Liver (tissue), 3 donors: Measurements from ENCODE around the gene SOX4.

Experiments
- CTCF ChIP-seq: fragments of 150-350 bp; IDR thresholded peaks from 2 replicates; pipeline ENCODE4 v1.5.1; 2017; ENCODE audit warnings: improper control_type of control experiment, low read depth, low read length; ENCODE audit not compliant: missing input control
- EGR1 ChIP-seq, 2 donors: IDR thresholded peaks; 2 replicates each; pipeline ENCODE4 v1.6.1; 2016 to 2018; ENCODE audit warnings: antibody characterized with exemption in 2 of 2, low read depth in 2 of 2
- FOXA1 ChIP-seq: IDR thresholded peaks from 2 replicates; pipeline ENCODE4 v1.6.1; 2016; ENCODE audit warnings: antibody characterized with exemption
- GABPA ChIP-seq, 2 donors: IDR thresholded peaks in 1 of 2; conservative IDR thresholded peaks in 1 of 2; 2 replicates each; pipeline ENCODE4 v1.6.1; 2016; ENCODE audit warnings: antibody characterized with exemption in 2 of 2, mild to moderate bottlenecking in 1 of 2, moderate library complexity in 1 of 2
- RAD21 ChIP-seq, 2 donors: IDR thresholded peaks; 2 replicates each; pipeline ENCODE4 v1.6.1; 2016; ENCODE audit warnings: antibody characterized with exemption in 2 of 2, mild to moderate bottlenecking in 2 of 2
- REST ChIP-seq: IDR thresholded peaks from 2 replicates; pipeline ENCODE4 v1.6.1; 2016; ENCODE audit warnings: antibody characterized with exemption, mild to moderate bottlenecking
- RXRA ChIP-seq, 2 donors: IDR thresholded peaks; 2 replicates each; pipeline ENCODE4 v1.6.1; 2017 to 2018; ENCODE audit warnings: antibody characterized with exemption in 2 of 2, mild to moderate bottlenecking in 1 of 2
- SP1 ChIP-seq: IDR thresholded peaks from 2 replicates; pipeline ENCODE4 v1.6.1; 2018; ENCODE audit warnings: antibody characterized with exemption, mild to moderate bottlenecking
- TAF1 ChIP-seq: conservative IDR thresholded peaks from 2 replicates; pipeline ENCODE4 v1.6.1; 2016; ENCODE audit warnings: antibody characterized with exemption, mild to moderate bottlenecking
- YY1 ChIP-seq: IDR thresholded peaks from 2 replicates; pipeline ENCODE4 v1.6.1; 2016; ENCODE audit warnings: antibody characterized with exemption, mild to moderate bottlenecking
- TF ChIP-seq, protein P1 (sequence below): IDR thresholded peaks from 2 replicates; pipeline ENCODE4 v1.6.1; 2016; ENCODE audit warnings: antibody characterized with exemption
- TF ChIP-seq, protein P2 (sequence below): IDR thresholded peaks from 2 replicates; pipeline ENCODE4 v1.6.1; 2016; ENCODE audit warnings: antibody characterized with exemption
- donor health status: healthy.
- donor health status: healthy.

GRCh38 chr6:21591446-21591845 lies 2.1 kb upstream of the SOX4 start:
- TF ChIP-seq EGR1 (IDR thresholded peaks at IDR 0.05; ENCODE audit: low read depth in 2 of 2) (no peak), CTCF (no peak), YY1 (no peak), GABPA (IDR thresholded peaks at IDR 0.05 in 1 of 2, conservative IDR thresholded peaks at IDR 0.05 in 1 of 2) (no peak), RXRA (IDR thresholded peaks at IDR 0.05) (no peak), RAD21 (IDR thresholded peaks at IDR 0.05) (no peak), SP1 (no peak), REST (no peak), TAF1 (no peak), FOXA1 (no peak)
- TF ChIP-seq, protein P1, sequence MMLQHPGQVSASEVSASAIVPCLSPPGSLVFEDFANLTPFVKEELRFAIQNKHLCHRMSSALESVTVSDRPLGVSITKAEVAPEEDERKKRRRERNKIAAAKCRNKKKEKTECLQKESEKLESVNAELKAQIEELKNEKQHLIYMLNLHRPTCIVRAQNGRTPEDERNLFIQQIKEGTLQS = no peak
- TF ChIP-seq, protein P2, sequence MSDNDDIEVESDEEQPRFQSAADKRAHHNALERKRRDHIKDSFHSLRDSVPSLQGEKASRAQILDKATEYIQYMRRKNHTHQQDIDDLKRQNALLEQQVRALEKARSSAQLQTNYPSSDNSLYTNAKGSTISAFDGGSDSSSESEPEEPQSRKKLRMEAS = no peak
